Natural killer cell treated with Interleukin-12 subunit alpha and Interleukin-12 subunit beta and Interleukin-15 and Interleukin-18, amount 100 ng/mL, for 72 hours (primary cell): ENCODE measurements around the gene COL27A1. TPM values are rescaled to one million over a fixed set of nuclear protein-coding genes. Genes with fewer than 3 reads are reported as not detected.
A peak's percentile ranks its signal among the peaks of the same experiment; 100 is the strongest.

Experiments
- ATAC-seq, 2 donors: fragments of 150-1000 bp; cut with Tn5 transposase in 1 of 2; sonication (Bioruptor Pico), chemical (Tn5 transposase) in 1 of 2; 2 replicates each; pipeline ENCODE4 v1.10.0; 2021
- DNase-seq: peaks from one replicate; pipeline ENCODE4 v3.0.0; 2022; ENCODE audit warnings: low spot score
- H3K27ac Mint-ChIP-seq, 2 donors: 1 replicate in 1 of 2; 2 replicates in 1 of 2; pipeline ENCODE4 v1.8.0; 2022; ENCODE audit warnings: mixed read lengths in 2 of 2, mild to moderate bottlenecking in 1 of 2, moderate library complexity in 1 of 2
- H3K27me3 Mint-ChIP-seq, 2 donors: 1 replicate in 1 of 2; 2 replicates in 1 of 2; pipeline ENCODE4 v1.8.0; 2022; ENCODE audit warnings: mixed read lengths in 2 of 2
- H3K36me3 Mint-ChIP-seq: one replicate; pipeline ENCODE4 v1.8.0; 2022; ENCODE audit warnings: mixed read lengths
- H3K4me1 Mint-ChIP-seq, 2 donors: 1 replicate in 1 of 2; 2 replicates in 1 of 2; pipeline ENCODE4 v1.8.0; 2022; ENCODE audit warnings: low read depth in 2 of 2, mixed read lengths in 2 of 2, mild to moderate bottlenecking in 1 of 2
- H3K4me3 Mint-ChIP-seq: one replicate; pipeline ENCODE4 v1.8.0; 2022; ENCODE audit warnings: mixed read lengths
- H3K9me3 Mint-ChIP-seq: 2 replicates; pipeline ENCODE4 v1.8.0; 2022; ENCODE audit warnings: mixed read lengths
- total RNA-seq, 2 donors: library from RNA; stranded (reverse); gene quantifications; one replicate each; pipeline ENCODE4 v1.2.3, GENCODE V29; 2022

COL27A1 gene
- total RNA-seq, 2 donors from 2014 or later, result 1.5 to 1.6 TPM

DNA sequence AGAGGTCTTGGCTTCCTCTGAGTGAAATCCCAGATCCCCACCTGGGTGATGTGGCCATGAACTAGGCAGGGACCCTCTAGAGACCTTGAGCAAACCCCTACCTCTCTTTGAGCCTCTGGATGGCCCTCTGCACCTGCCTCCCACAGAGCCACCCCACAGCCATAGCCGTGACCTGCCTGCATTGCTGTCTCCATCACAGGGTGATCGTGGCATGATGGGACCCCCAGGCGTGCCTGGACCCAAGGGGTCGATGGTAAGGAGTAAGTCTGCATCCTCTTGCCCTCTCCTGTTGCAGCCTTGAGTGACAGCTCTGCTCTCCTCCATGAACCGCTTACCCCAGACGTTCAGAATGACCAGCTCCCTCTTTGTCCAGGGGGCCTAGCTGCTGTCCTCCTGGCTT is 97.1 kb downstream of the COL27A1 start:
- Mint-ChIP-seq H3K36me3 (no peaks in the 10 kb centered on the region), H3K27ac (no peak overlapping the region), H3K9me3 (no peaks in the 10 kb centered on the region)

DNA sequence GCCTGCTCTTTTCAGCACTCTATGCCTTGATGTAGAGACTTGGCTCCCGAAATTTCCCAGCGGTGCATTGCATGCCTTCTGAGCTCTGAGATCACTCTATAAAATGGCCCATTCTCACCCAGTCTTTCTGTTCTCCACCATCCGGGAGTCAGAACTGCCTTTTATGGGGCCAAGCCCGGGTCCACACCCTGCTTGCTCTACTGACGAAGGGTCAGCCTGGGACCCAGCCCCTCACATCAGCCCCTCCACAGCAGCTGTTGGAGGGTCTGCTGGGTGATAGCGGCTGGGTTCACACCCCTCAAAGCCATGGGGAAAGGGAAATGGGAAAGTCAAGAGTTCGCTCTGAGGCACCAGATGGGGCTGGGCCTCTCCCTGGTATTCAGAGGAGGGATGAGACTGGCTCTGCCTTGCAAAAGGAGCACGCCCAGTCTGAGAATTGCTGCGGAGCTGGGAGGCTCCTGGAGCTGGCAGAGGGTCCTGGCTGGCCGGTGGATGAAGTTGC is 101.5 kb downstream of the COL27A1 start:
- H3K27me3 Mint-ChIP-seq, result peaks cover 0 to 2% of the 10 kb centered on the region in 2 donors
- no peak for ATAC-seq

More for the DNA sequence above, 97.1 kb downstream of the COL27A1 start:
- no peak overlapping the region for H3K4me3 Mint-ChIP-seq
- DNase-seq (no peak), ATAC-seq (no peak)
- no peaks in the 10 kb centered on the region for H3K4me1 Mint-ChIP-seq
- H3K27me3 Mint-ChIP-seq, result no peaks in the 10 kb centered on the region

DNA sequence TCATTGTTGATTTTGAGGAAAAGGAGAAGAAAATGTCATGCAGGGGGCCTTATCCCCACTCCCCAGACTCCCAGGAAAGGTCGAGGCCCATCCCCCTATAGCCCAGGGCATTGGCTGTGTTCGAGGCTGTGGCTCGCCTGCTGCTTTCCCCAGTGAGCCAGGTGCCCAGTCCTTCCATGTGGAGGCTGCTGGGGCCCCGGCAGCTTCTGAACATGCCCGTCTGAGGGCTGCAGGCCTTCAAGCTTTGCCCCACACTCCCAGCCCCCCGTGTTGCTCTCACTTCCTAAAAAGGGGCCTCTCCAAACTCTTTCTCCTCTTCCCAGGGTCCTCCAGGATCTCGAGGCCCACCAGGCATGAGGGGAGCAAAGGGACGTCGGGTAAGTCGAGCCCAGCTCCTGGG is 102.9 kb downstream of the COL27A1 start:
- H3K27ac Mint-ChIP-seq, result no peak overlapping the region
- H3K9me3 Mint-ChIP-seq, result no peaks in the 10 kb centered on the region
- no peaks in the 10 kb centered on the region for H3K4me1 Mint-ChIP-seq
- peaks cover 0 to 2% of the 10 kb centered on the region in 2 donors for H3K27me3 Mint-ChIP-seq
- H3K4me3 Mint-ChIP-seq, result no peak overlapping the region
- DNase-seq (no peak), ATAC-seq (no peak)
- no peaks in the 10 kb centered on the region for H3K36me3 Mint-ChIP-seq

More for the DNA sequence above, 101.5 kb downstream of the COL27A1 start:
- no peak overlapping the region for H3K27ac Mint-ChIP-seq
- no peaks in the 10 kb centered on the region for H3K4me1 Mint-ChIP-seq
- H3K9me3 Mint-ChIP-seq, result no peaks in the 10 kb centered on the region
- H3K4me3 Mint-ChIP-seq, result no peak overlapping the region
- no peak for DNase-seq
- H3K36me3 Mint-ChIP-seq, result no peaks in the 10 kb centered on the region

DNA sequence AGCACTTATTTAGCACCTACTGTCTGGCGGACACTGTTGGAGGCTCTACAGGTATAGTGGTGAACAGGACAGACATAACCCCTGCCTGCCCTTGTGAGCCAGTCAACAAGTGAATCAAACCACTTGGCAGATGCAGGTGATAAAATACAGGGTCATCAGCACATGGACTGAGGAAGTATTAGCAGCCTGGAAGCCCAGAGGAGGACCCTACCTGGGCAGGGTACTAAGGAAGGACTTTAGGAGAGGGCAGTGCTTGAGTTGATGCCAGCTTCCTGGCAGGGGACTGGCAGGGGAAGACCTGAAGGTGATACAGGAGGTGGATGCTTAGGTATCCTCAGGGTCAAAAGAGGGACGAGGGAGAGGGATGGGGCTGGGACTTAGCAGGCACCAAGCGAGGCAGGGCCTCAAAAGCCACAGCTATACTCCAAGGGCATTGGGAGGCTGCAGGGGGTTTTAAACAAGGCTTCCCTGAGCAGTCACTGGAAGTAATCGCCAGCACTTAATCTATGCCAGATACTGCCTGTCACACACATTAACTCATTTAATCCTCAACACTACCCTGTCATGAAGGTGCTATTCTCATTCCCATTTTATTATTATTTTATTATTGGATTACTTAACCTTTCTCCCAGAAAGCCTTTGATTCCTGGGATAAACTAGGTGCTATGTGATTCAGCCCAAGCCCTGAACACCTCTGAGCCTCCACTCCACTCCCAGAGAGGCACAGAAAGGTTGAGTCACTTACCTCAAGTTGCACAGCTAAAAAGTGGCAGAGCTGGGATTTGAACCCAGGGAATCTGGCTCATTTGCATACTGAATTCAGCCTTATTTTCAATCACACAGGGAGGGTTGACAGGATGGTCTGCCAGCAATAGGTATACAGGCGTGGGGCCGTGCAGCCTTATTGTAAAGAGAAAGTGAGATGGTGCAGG is 103.8 kb downstream of the COL27A1 start:
- H3K27me3 Mint-ChIP-seq, result peaks cover 0 to 2% of the 10 kb centered on the region in 2 donors
- H3K36me3 Mint-ChIP-seq, result no peaks in the 10 kb centered on the region
- H3K9me3 Mint-ChIP-seq, result no peaks in the 10 kb centered on the region
- H3K4me1 Mint-ChIP-seq, result no peaks in the 10 kb centered on the region
- peak; percentile 56 for DNase-seq
- no peak overlapping the region for H3K27ac Mint-ChIP-seq
- ATAC-seq, result no peak
- no peak overlapping the region for H3K4me3 Mint-ChIP-seq

DNA sequence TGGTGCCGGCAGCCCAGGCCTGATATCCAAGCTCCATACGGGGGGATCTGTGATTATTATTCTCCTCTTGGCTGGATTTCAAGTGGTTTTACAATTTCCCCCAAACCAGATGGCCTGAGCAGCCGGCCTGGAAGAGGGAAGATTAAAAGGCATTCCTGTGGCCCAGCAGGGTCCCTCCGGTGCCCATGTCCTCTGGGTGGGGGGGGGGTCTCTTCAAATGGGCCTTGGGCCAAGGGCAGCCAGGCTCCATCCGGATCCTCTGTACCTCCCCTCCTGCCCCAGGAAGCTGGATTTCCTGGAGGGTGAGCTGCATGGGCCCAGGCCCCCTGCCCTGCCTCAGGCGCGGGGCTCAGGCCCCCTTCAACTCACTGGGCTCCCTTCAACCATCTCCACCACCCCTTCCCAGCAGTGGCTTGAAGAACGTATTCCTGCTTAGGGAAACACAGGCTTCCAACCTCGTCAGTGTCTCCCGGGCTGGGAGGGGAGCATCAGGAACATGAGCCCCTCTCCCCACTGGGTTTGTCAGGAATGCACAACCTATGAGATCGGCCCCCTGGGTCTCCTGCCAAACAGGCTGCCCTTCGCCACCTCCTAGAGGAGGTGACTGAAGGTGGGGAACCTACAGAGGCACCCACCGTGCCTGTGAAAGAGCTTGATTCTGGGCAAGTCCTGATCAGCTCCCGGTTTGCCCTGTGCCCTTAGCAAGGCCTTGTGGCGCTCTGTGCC is 104.6 kb downstream of the COL27A1 start:
- H3K4me3 Mint-ChIP-seq, result no peak overlapping the region
- no peaks in the 10 kb centered on the region for H3K36me3 Mint-ChIP-seq
- no peak overlapping the region for H3K27ac Mint-ChIP-seq
- ATAC-seq (no peak), DNase-seq (no peak)
- H3K27me3 Mint-ChIP-seq, result peaks cover 0 to 2% of the 10 kb centered on the region in 2 donors
- no peaks in the 10 kb centered on the region for H3K4me1 Mint-ChIP-seq
- no peaks in the 10 kb centered on the region for H3K9me3 Mint-ChIP-seq

DNA sequence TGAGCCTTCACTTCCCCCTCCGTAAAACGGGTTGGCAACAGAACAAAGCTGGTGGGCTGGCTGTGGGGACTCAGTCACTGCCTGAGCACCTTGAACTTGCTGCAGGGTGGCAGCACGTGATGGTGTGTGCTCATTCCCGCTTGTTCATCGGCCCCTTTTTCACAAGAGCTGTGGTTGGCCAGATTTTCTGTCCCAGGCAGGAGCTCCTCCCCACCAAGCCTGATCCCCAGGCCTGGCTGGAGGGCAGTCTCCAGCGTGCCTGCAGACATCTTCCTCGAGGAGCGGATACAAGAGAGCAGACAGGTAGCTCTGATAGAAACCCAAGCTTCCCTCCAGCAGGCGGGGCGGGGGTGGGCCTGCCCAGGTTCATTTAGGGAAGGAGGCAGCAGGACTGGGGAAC is 105.7 kb downstream of the COL27A1 start:
- Mint-ChIP-seq H3K4me3 (no peak overlapping the region), H3K36me3 (no peaks in the 10 kb centered on the region), H3K27me3 (peaks cover 0 to 2% of the 10 kb centered on the region in 2 donors), H3K4me1 (no peaks in the 10 kb centered on the region), H3K27ac (no peak overlapping the region), H3K9me3 (no peaks in the 10 kb centered on the region)
- ATAC-seq (no peak), DNase-seq (no peak)

DNA sequence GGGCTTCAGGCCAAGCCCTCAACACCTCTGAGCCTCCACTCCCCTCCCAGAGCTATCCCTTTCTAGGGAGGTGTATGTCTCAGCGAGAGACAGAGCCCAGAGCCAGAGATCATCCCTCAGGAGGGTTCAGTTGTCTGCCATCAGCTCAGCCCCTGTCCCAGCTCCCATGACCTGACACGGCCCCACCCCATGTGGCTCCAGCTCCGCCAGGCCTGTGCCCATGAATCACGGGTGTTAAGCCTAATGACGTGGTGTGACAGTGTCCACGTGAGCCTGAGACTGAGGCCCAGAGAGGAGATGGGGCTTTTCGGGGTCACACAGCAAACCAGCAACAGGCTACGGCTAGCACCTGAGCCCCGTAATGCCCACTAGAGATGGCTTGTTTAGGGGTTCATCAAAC is 106.7 kb downstream of the COL27A1 start:
- H3K27ac Mint-ChIP-seq, result no peak overlapping the region
- H3K27me3 Mint-ChIP-seq, result peaks cover 0 to 2% of the 10 kb centered on the region in 2 donors
- ATAC-seq (peak in 1 of 2 donors; percentile 3), DNase-seq (peak; percentile 53)
- no peaks in the 10 kb centered on the region for H3K36me3 Mint-ChIP-seq
- H3K9me3 Mint-ChIP-seq, result no peaks in the 10 kb centered on the region
- H3K4me1 Mint-ChIP-seq, result no peaks in the 10 kb centered on the region
- H3K4me3 Mint-ChIP-seq, result no peak overlapping the region

DNA sequence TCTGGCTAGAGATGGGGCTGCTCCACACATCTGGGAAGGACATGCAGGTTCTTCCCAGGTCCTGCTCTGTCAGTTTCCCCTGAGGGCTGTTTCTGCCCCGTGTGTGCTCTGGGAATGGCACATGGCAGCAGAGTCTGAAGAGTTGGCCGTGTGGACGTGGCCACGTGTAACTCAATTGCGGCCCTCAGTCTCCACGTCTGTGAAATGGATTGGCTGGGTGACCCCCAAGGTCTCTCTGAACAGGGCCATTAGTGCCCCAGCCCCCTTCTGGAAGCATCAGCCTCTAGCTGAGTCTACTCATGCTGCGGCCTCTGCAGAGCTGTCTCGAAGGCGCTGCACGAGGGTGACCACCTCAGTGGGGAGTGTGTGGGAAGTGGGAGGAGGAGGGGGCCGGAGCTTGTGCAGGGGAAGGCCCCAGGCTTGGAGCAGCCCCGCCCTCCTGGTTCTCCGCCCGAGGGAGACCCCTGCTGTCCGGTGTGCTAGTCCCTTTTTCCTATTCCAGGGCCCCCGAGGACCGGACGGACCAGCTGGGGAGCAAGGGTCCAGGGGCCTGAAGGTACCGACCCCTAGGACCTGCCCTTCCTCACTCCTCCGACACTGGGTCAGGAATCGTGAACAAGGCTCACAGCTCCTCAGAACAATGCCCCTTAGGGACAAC is 108.6 kb downstream of the COL27A1 start:
- no peak overlapping the region for H3K27ac Mint-ChIP-seq
- DNase-seq (no peak), ATAC-seq (peak in 1 of 2 donors; percentile 12)
- H3K4me3 Mint-ChIP-seq, result no peak overlapping the region
- H3K36me3 Mint-ChIP-seq, result no peaks in the 10 kb centered on the region
- peaks cover 0 to 4% of the 10 kb centered on the region in 2 donors for H3K27me3 Mint-ChIP-seq
- no peaks in the 10 kb centered on the region for H3K9me3 Mint-ChIP-seq
- H3K4me1 Mint-ChIP-seq, result no peaks in the 10 kb centered on the region

DNA sequence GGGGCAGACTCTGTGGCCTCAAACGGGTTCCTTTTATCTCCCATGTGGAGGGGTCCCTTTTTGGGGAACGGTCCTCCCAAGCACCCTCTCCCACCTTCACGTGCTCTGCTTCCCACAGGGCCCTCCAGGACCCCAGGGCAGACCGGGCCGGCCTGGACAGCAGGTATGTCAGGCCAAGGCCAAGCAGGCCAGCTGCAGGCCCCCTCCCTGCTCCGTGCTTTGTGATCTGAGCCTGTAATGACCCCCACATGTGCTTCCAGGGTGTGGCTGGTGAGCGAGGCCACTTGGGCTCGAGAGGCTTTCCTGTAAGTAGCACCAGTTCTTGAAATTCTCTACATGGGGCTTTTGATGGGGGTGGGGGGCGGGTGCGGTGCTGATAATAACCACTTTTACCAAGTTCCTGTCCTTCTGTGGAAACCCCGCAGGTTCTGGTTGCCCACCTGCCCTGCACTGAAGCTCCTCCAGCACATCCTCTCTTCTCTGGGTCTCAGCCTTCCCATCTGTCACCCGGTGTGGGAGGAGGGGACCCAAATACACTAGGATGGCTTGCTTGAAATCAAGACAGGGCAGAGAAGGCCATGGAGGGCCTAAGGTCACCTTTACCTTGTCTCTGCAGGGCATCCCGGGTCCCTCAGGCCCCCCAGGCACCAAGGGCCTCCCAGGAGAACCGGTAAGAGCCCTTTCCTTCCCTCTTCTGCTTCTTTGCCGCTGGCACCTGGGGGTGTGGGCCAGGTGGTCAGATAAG is 109.6 kb downstream of the COL27A1 start:
- Mint-ChIP-seq H3K4me1 (no peaks in the 10 kb centered on the region), H3K36me3 (no peaks in the 10 kb centered on the region), H3K27ac (no peak overlapping the region), H3K27me3 (peaks cover 0 to 2% of the 10 kb centered on the region in 2 donors), H3K4me3 (no peak overlapping the region), H3K9me3 (no peaks in the 10 kb centered on the region)
- no peak for DNase-seq
- no peak for ATAC-seq

DNA sequence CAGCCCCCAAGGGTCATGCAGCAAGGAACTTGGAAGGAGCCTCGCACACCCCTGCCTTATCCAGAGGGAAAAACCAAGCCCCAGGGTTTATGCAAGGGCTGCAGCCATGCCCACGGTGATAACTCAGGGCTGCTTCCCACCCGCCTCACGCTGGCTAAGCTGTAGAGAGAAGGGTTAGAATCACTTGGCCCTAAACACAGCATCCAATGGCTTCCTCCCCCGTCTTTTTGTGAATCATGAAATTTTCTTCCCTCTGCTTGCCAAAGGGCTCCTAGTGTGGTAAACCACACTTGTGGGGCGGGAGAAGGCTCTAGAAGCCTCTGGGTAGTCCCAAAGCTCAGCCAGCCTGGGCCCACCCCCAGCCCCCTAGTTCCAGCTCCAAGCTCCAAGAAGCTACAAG is 111.6 kb downstream of the COL27A1 start:
- DNase-seq (no peak), ATAC-seq (no peak)
- peaks cover under 1 to 4% of the 10 kb centered on the region in 2 donors for H3K27me3 Mint-ChIP-seq
- H3K4me1 Mint-ChIP-seq, result no peaks in the 10 kb centered on the region
- H3K9me3 Mint-ChIP-seq, result no peaks in the 10 kb centered on the region
- no peaks in the 10 kb centered on the region for H3K36me3 Mint-ChIP-seq
- no peak overlapping the region for H3K27ac Mint-ChIP-seq
- no peak overlapping the region for H3K4me3 Mint-ChIP-seq

DNA sequence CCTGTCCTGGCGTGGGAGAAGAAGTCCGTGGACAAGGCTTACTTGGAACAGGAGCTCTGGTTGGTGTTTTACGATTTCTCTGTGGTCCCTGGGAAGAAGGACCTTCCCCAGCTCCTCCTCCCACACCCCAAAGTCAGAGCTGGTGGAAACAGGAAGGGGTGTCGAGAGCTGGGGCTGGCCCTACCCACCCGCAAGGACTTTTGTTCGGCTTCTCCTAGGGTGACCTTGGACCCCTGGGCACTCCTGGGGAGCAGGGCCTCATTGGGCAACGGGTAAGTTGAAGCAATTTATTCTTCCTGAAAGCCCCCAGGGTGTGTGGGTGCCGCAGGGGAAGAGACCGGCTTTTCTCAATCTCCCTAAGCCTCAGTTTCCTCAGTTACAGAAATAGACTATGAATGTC is 113.7 kb downstream of the COL27A1 start:
- no peaks in the 10 kb centered on the region for H3K4me1 Mint-ChIP-seq
- H3K27ac Mint-ChIP-seq, result no peak overlapping the region
- no peak for DNase-seq
- H3K9me3 Mint-ChIP-seq, result no peaks in the 10 kb centered on the region
- H3K4me3 Mint-ChIP-seq, result no peak overlapping the region
- no peaks in the 10 kb centered on the region for H3K36me3 Mint-ChIP-seq
- peaks cover 6% of the 10 kb centered on the region in 2 donors for H3K27me3 Mint-ChIP-seq
- ATAC-seq, result no peak

DNA sequence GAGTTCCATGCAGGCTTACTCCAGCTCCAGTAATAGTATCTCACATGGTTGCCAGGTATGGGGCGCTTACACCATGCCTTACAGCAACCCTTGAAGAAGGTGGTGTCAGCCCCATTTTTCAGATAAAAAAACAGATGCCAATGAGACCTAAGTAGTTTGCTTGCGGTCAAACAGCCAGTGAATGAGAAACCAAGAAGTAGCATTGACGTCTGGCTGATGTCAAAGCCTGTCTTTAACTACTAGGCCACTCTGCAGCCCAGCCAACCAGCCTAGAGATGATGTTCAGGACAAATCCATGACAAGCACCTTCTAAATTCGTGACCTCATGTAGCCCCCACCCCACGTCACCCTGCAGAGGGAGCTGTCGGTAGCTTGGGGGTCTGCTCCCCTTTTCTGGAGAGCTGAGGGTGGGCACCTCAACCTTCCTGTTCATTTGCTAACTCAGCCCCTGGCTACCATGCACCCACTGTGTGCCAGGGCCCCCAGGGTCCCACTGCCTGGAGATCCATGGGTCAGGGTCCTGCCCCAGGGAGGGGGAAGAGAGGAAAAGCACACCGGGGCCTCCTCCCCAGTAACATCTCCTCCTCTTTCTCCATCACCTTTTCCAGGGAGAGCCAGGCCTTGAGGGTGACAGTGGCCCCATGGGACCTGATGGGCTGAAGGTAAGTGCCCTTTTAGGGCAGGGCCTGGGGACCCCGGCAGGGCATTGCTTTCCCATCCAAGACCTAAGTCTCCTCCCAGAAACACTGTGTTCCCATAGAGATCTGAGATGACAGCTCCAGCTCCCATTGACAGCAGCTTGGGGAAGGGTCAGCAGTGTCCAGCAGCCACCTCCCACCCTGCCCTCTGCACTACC is 115.0 kb downstream of the COL27A1 start:
- H3K36me3 Mint-ChIP-seq, result no peaks in the 10 kb centered on the region
- no peak overlapping the region for H3K27ac Mint-ChIP-seq
- H3K4me1 Mint-ChIP-seq, result no peaks in the 10 kb centered on the region
- no peak overlapping the region for H3K4me3 Mint-ChIP-seq
- H3K27me3 Mint-ChIP-seq, result peaks cover 6 to 8% of the 10 kb centered on the region in 2 donors
- ATAC-seq, result no peak
- DNase-seq, result peak; percentile 2
- no peaks in the 10 kb centered on the region for H3K9me3 Mint-ChIP-seq
